Measurements from ENCODE around the gene HS3ST5. TPM values are rescaled to one million over a fixed set of nuclear protein-coding genes. Genes with fewer than 3 reads are reported as not detected.

The HS3ST5 gene
- polyA plus RNA-seq, 3 donors, result not detected

- no peaks in the 10 kb centered on the region for H3K4me1 ChIP-seq (ENCODE audit: control insufficient read depth in 1 of 2, insufficient read depth in 2 of 2, low read length in 2 of 2)
- intact Hi-C loops (cut with micrococcal nuclease), result no loop called here
- TF ChIP-seq CTCF (IDR thresholded peaks at IDR 0.05), result no peak
- Mint-ChIP-seq H3K27me3 (ENCODE audit: low read depth in 3 of 3) (no peaks in the 10 kb centered on the region), H3K4me1 (no peaks in the 10 kb centered on the region), H3K27ac (no peak overlapping the region), H3K9me3 (peaks cover 0 to 7% (median 3%) of the 10 kb centered on the region in 7 donors), H3K36me3 (no peaks in the 10 kb centered on the region), H3K4me3 (no peak overlapping the region)
- H3K27me3 ChIP-seq (ENCODE audit: control insufficient read depth in 2 of 2, insufficient read depth in 2 of 2, low read length in 2 of 2), result no peaks in the 10 kb centered on the region
- no peaks in the 10 kb centered on the region for H3K79me2 ChIP-seq (ENCODE audit: insufficient read depth, low read length)
- no peak for DNase-seq
- no peaks in the 10 kb centered on the region for H4K20me1 ChIP-seq (ENCODE audit: insufficient read depth, low read length)
- no CpG with 5 or more reads among the region's 2 CpGs for WGBS (ENCODE audit: insufficient coverage)
- H3K4me2 ChIP-seq (replicated peaks; ENCODE audit: extremely low read depth, low read length, poor library complexity, severe bottlenecking), result no peak overlapping the region
- no peak overlapping the region for H3K27ac ChIP-seq (ENCODE audit: low read depth in 1 of 2, low read length in 2 of 2)
- H3K36me3 ChIP-seq (replicated peaks in 1 of 2; ENCODE audit: control insufficient read depth in 1 of 2, insufficient read depth in 2 of 2, low read length in 2 of 2), result no peaks in the 10 kb centered on the region
- no peak overlapping the region for H2AFZ ChIP-seq (ENCODE audit: insufficient read depth, low read depth, low read length, poor library complexity, severe bottlenecking)
- H3K9ac ChIP-seq (ENCODE audit: insufficient read depth, low read length, poor library complexity, severe bottlenecking), result no peak overlapping the region
- H3K9me3 ChIP-seq (replicated peaks in 1 of 2; ENCODE audit: control insufficient read depth in 1 of 2, insufficient read depth in 1 of 2, low read length in 2 of 2), result no peaks in the 10 kb centered on the region
- H3K4me3 ChIP-seq (replicated peaks in 1 of 3; ENCODE audit: low read depth in 2 of 3, low read length in 3 of 3), result no peak overlapping the region
These were observed 114.8 kb downstream of the HS3ST5 start for GRCh38 chr6:114227944-114228468.

GRCh38 chr6:114220241-114220640 is 122.6 kb downstream of the HS3ST5 start:
- no peak overlapping the region for H2AFZ ChIP-seq (ENCODE audit: insufficient read depth, low read depth, low read length, poor library complexity, severe bottlenecking)
- peaks cover 0 to 5% (median 2%) of the 10 kb centered on the region in 7 donors for H3K9me3 Mint-ChIP-seq
- intact Hi-C loops (cut with micrococcal nuclease), result no loop called here

More at GRCh38 chr6:114220241-114220640, 122.6 kb downstream of the HS3ST5 start:
- no peak for TF ChIP-seq CTCF (IDR thresholded peaks at IDR 0.05)
- Histone ChIP-seq H3K4me3 (replicated peaks in 1 of 3; ENCODE audit: low read depth in 2 of 3, low read length in 3 of 3) (no peak overlapping the region), H3K27ac (ENCODE audit: low read depth in 1 of 2, low read length in 2 of 2) (no peak overlapping the region), H3K4me1 (ENCODE audit: control insufficient read depth in 1 of 2, insufficient read depth in 2 of 2, low read length in 2 of 2) (no peaks in the 10 kb centered on the region), H3K9me3 (replicated peaks in 1 of 2; ENCODE audit: control insufficient read depth in 1 of 2, insufficient read depth in 1 of 2, low read length in 2 of 2) (peaks cover 5 to 6% of the 10 kb centered on the region in 2 donors), H3K79me2 (ENCODE audit: insufficient read depth, low read length) (no peaks in the 10 kb centered on the region), H3K27me3 (ENCODE audit: control insufficient read depth in 2 of 2, insufficient read depth in 2 of 2, low read length in 2 of 2) (no peaks in the 10 kb centered on the region), H3K36me3 (replicated peaks in 1 of 2; ENCODE audit: control insufficient read depth in 1 of 2, insufficient read depth in 2 of 2, low read length in 2 of 2) (no peaks in the 10 kb centered on the region), H3K4me2 (replicated peaks; ENCODE audit: extremely low read depth, low read length, poor library complexity, severe bottlenecking) (no peak overlapping the region), H4K20me1 (ENCODE audit: insufficient read depth, low read length) (no peaks in the 10 kb centered on the region), H3K9ac (ENCODE audit: insufficient read depth, low read length, poor library complexity, severe bottlenecking) (no peak overlapping the region)
- no CpG with 5 or more reads among the region's 2 CpGs for WGBS (ENCODE audit: insufficient coverage)
- DNase-seq, result no peak
- Mint-ChIP-seq H3K27ac (no peak overlapping the region), H3K36me3 (no peaks in the 10 kb centered on the region), H3K27me3 (ENCODE audit: low read depth in 3 of 3) (no peaks in the 10 kb centered on the region), H3K4me1 (no peaks in the 10 kb centered on the region), H3K4me3 (no peak overlapping the region)
